HepG2 (cell line): Measurements from ENCODE around the gene RNF208. TPM values are rescaled to one million over a fixed set of nuclear protein-coding genes. Genes with fewer than 3 reads are reported as not detected.
A peak's percentile ranks its signal among the peaks of the same experiment; 100 is the strongest.

Source experiments
- AHDC1 ChIP-seq: sonication (generic); formaldehyde crosslinking; IDR thresholded peaks from 2 replicates; pipeline ENCODE4 v1.5.1; 2020; ENCODE audit warnings: mild to moderate bottlenecking, missing genetic modification reagents, borderline replicate concordance
- BORCS8-MEF2B ChIP-seq: sonication (generic); formaldehyde crosslinking; IDR thresholded peaks from 2 replicates; pipeline ENCODE4 v1.8.0; 2022; ENCODE audit warnings: mild to moderate bottlenecking, missing genetic modification reagents
- CBFB ChIP-seq: sonication (generic); formaldehyde crosslinking; IDR thresholded peaks from 2 replicates; pipeline ENCODE4 v1.4.0; 2020; ENCODE audit warnings: missing genetic modification reagents
- DR1 ChIP-seq: sonication (generic); formaldehyde crosslinking; IDR thresholded peaks from 2 replicates; pipeline ENCODE4 v1.8.0; 2021; ENCODE audit warnings: mild to moderate bottlenecking, missing genetic modification reagents, inconsistent platforms
- FOXA1 ChIP-seq, 2 experiments: fragments of 450-650 bp in 1 of 2; sonication (generic) in 1 of 2; formaldehyde crosslinking in 1 of 2; IDR thresholded peaks; 2 replicates each; pipeline versions ENCODE4 v1.4.0 to v1.6.1; 2016 to 2020; ENCODE audit warnings: missing genetic modification reagents in 1 of 2
- HDAC6 ChIP-seq: fragments of 200-600 bp; sonication (generic); IDR thresholded peaks from 2 replicates; pipeline ENCODE4 v1.7.0; 2017; ENCODE audit warnings: mild to moderate bottlenecking, antibody characterized with exemption, low read length, low read depth
- HMGXB4 ChIP-seq, 2 experiments: sonication (generic) in 1 of 2; formaldehyde crosslinking in 1 of 2; IDR thresholded peaks; 2 replicates each; pipeline versions ENCODE4 v1.4.0 to v1.6.1; 2018 to 2020; ENCODE audit warnings: missing genetic modification reagents in 2 of 2, borderline replicate concordance in 1 of 2, low read depth in 1 of 2, mild to moderate bottlenecking in 1 of 2, missing biosample characterization in 1 of 2
- KDM4B ChIP-seq: sonication (generic); formaldehyde crosslinking; IDR thresholded peaks from 2 replicates; pipeline ENCODE4 v1.4.0; 2020; ENCODE audit warnings: missing genetic modification reagents
- NAIF1 ChIP-seq: sonication (generic); formaldehyde crosslinking; IDR thresholded peaks from 2 replicates; pipeline ENCODE4 v1.5.0; 2020; ENCODE audit warnings: mild to moderate bottlenecking, missing genetic modification reagents, borderline replicate concordance
- TAF1 ChIP-seq: sonication (generic); formaldehyde crosslinking; IDR thresholded peaks from 2 replicates; pipeline ENCODE4 v1.4.0; 2020; ENCODE audit warnings: missing genetic modification reagents
- TSC22D2 ChIP-seq: sonication (generic); formaldehyde crosslinking; IDR thresholded peaks from 2 replicates; pipeline ENCODE4 v1.5.1; 2020; ENCODE audit warnings: missing genetic modification reagents, mild to moderate bottlenecking, borderline replicate concordance
- UBTF ChIP-seq: sonication (generic); formaldehyde crosslinking; IDR thresholded peaks from 2 replicates; pipeline ENCODE4 v1.4.0; 2020; ENCODE audit warnings: mild to moderate bottlenecking, missing genetic modification reagents
- ZNF33A ChIP-seq: sonication (generic); formaldehyde crosslinking; IDR thresholded peaks from 2 replicates; pipeline ENCODE4 v1.5.1; 2020; ENCODE audit warnings: missing genetic modification reagents, mild to moderate bottlenecking, moderate library complexity, borderline replicate concordance
- ZNF710 ChIP-seq: sonication (generic); formaldehyde crosslinking; IDR thresholded peaks from 2 replicates; pipeline ENCODE4 v1.5.0; 2020; ENCODE audit warnings: mild to moderate bottlenecking, missing genetic modification reagents, borderline replicate concordance
- ZSCAN30 ChIP-seq: sonication (generic); formaldehyde crosslinking; IDR thresholded peaks from 2 replicates; pipeline ENCODE4 v1.5.0; 2020; ENCODE audit warnings: mild to moderate bottlenecking, missing genetic modification reagents
- polyA plus RNA-seq, 8 experiments: library from polyadenylated mRNA; depleted of rRNA in 3 of 8; stranded (reverse) in 7 of 8; unstranded in 1 of 8; fragments of >200 nt; fragmentation: Illumina TruSeq in 4 of 8; extraction: Trizol in 4 of 8; gene quantifications; 2 replicates each; pipeline versions ENCODE4 v1.2.1 to v1.2.3, GENCODE V29; 2011 to 2016; ENCODE audit warnings: low read depth in 4 of 8, missing spikeins in 1 of 8, mixed read lengths in 1 of 8; ENCODE audit not compliant: insufficient read depth in 1 of 8
- total RNA-seq, 5 experiments: library from RNA; depleted of rRNA; stranded (reverse); fragments of >200 nt; fragmentation: Illumina TruSeq; extraction: Trizol; gene quantifications; 2 replicates each; pipeline ENCODE4 v1.2.3, GENCODE V29; 2016; ENCODE audit warnings: low read depth in 1 of 5

RNF208 gene
- total and polyA plus RNA-seq, 2 of the 13 experiments (the other 11 are each of a cell fraction or from before 2014, with no cell fraction given), result 1.6 to 2.1 TPM

- TF ChIP-seq HMGXB4 (CRISPR knock-in tag; IDR thresholded peaks at IDR 0.05; ENCODE audit: borderline replicate concordance in 1 of 2, low read depth in 1 of 2), result peak; percentile 69 to 73; a peak in 3 of 4 replicates
- no peak for TF ChIP-seq AHDC1
- TF ChIP-seq TAF1 (CRISPR knock-in tag), result peak; percentile 79
- peak; percentile 77 for TF ChIP-seq DR1 (CRISPR knock-in tag)
- TF ChIP-seq KDM4B, result peak; percentile 49; the same call in 1 of the 2 replicates
- no peak for TF ChIP-seq HDAC6
- TF ChIP-seq TSC22D2 (CRISPR knock-in tag), result no peak
- TF ChIP-seq BORCS8-MEF2B, result peak; percentile 92; the same call in 1 of the 2 replicates
- no peak for TF ChIP-seq NAIF1 (CRISPR knock-in tag)
- no peak for TF ChIP-seq ZSCAN30 (CRISPR knock-in tag)
- peak; percentile 9; the same call in 1 of the 2 replicates for TF ChIP-seq CBFB
- peak; percentile 59 for TF ChIP-seq ZNF710 (CRISPR knock-in tag)
- TF ChIP-seq ZNF33A, result no peak
- peak; percentile 73 for TF ChIP-seq UBTF
- no peak for TF ChIP-seq FOXA1 (IDR thresholded peaks at IDR 0.05)
- TF ChIP-seq FOXA1 (CRISPR knock-in tag; IDR thresholded peaks at IDR 0.05), result peak; percentile 28; the same call in 1 of the 2 replicates
These were observed 16.6 kb downstream of the RNF208 start, which contains the start of the genes NDOR1 and TMEM203 (continued) for GRCh38 chr9:137205126-137206069.
